H1 (cell line): Measurements from ENCODE around the gene SURF4. TPM values are rescaled to one million over a fixed set of nuclear protein-coding genes. Genes with fewer than 3 reads are reported as not detected.
A peak's percentile ranks its signal among the peaks of the same experiment; 100 is the strongest.

Experiments
- CTCF ChIA-PET: fragments of 300-600 bp; sonication (Branson Sonifier 250); formaldehyde crosslinking; loops from one replicate; lab custom pipeline; 2021; ENCODE audit not compliant: partially characterized antibody; lab: Charles Lee
- POLR2A ChIA-PET: fragments of 300-600 bp; sonication (Branson Sonifier 250); formaldehyde crosslinking; loops from one replicate; lab custom pipeline; 2021; ENCODE audit warnings: inconsistent platforms; ENCODE audit not compliant: partially characterized antibody; lab: Charles Lee
- DNase-seq, 2 experiments: peaks; one replicate each; pipeline versions ENCODE4 v3.0.0 to v3.0.0-alpha.2; 2010 to 2022; ENCODE audit warnings: low spot score in 2 of 2, low read depth in 1 of 2, mixed read lengths in 1 of 2
- FAIRE-seq: peaks from 2 replicates; lab custom pipeline; 2011; peaks lifted over from hg19 to GRCh38; lab: Jason Lieb, UNC
- H2AFZ ChIP-seq: 2 replicates; pipeline ENCODE4 v1.8.1; 2012; ENCODE audit warnings: low read length, inconsistent platforms
- H2AK5ac ChIP-seq: 2 replicates; pipeline ENCODE4 v1.6.1; 2013; ENCODE audit warnings: low read depth, low read length
- H2BK120ac ChIP-seq: replicated peaks from 2 replicates; pipeline ENCODE3; 2013; ENCODE audit warnings: low read depth, low read length, inconsistent platforms
- H2BK12ac ChIP-seq: 2 replicates; pipeline ENCODE4 v1.6.1; 2013; ENCODE audit warnings: low read depth, low read length
- H2BK15ac ChIP-seq: 2 replicates; pipeline ENCODE4 v1.6.1; 2013; ENCODE audit warnings: low read length
- H2BK20ac ChIP-seq: 2 replicates; pipeline ENCODE4 v1.6.1; 2013; ENCODE audit warnings: low read length
- H2BK5ac ChIP-seq: 2 replicates; pipeline ENCODE4 v1.6.1; 2013; ENCODE audit warnings: low read depth, low read length
- H3K14ac ChIP-seq: 2 replicates; pipeline ENCODE4 v1.6.1; 2013; ENCODE audit warnings: inconsistent platforms; ENCODE audit not compliant: insufficient read length
- H3K18ac ChIP-seq: 2 replicates; pipeline ENCODE4 v1.6.1; 2013; ENCODE audit warnings: low read length; ENCODE audit errors: extremely low read depth
- H3K23ac ChIP-seq: 2 replicates; pipeline ENCODE4 v1.6.1; 2013; ENCODE audit warnings: inconsistent platforms; ENCODE audit not compliant: insufficient read length
- H3K23me2 ChIP-seq: 2 replicates; pipeline ENCODE4 v1.6.1; 2013; ENCODE audit warnings: low read depth, low read length
- H3K27ac ChIP-seq: 2 replicates; pipeline ENCODE4 v1.6.1; 2011; ENCODE audit warnings: low read depth, low read length, inconsistent platforms
- H3K27me3 ChIP-seq, 4 experiments: replicated peaks in 1 of 4; 1 replicate in 1 of 4; 2 replicates in 3 of 4; pipeline versions ENCODE4 v1.6.1 to v1.8.1; 2011 to 2013; ENCODE audit warnings: low read length in 3 of 4, mild to moderate bottlenecking in 3 of 4, inconsistent platforms in 2 of 4, mixed read lengths in 2 of 4, moderate library complexity in 1 of 4; ENCODE audit not compliant: control insufficient read depth in 3 of 4, insufficient read depth in 3 of 4; ENCODE audit errors: extremely low read depth in 1 of 4
- H3K36me3 ChIP-seq, 4 experiments: 2 replicates each; pipeline versions ENCODE4 v1.6.1 to v1.8.1; 2011 to 2013; ENCODE audit warnings: mild to moderate bottlenecking in 4 of 4, low read length in 3 of 4, moderate library complexity in 2 of 4, control low read depth in 1 of 4, inconsistent platforms in 1 of 4; ENCODE audit not compliant: insufficient read depth in 4 of 4, control insufficient read depth in 2 of 4
- H3K4ac ChIP-seq: replicated peaks from 2 replicates; pipeline ENCODE3; 2013; ENCODE audit warnings: low read length, low read depth, mixed read lengths, inconsistent platforms; ENCODE audit not compliant: insufficient read length
- H3K4me1 ChIP-seq, 4 experiments: replicated peaks in 1 of 4; 1 replicate in 1 of 4; 2 replicates in 3 of 4; pipeline versions ENCODE4 v1.6.1 to v1.8.1; 2011 to 2013; ENCODE audit warnings: low read length in 3 of 4, inconsistent platforms in 2 of 4, mixed read lengths in 1 of 4; ENCODE audit not compliant: insufficient read depth in 4 of 4, control insufficient read depth in 3 of 4
- H3K4me2 ChIP-seq, 2 experiments: 2 replicates each; pipeline versions ENCODE4 v1.6.1 to v1.8.1; 2011 to 2013; ENCODE audit warnings: low read depth in 2 of 2, low read length in 2 of 2, control low read depth in 1 of 2, inconsistent platforms in 1 of 2, mild to moderate bottlenecking in 1 of 2; ENCODE audit not compliant: insufficient read depth in 1 of 2
- H3K4me3 ChIP-seq, 4 experiments: fragments of 200-600, 300-600 bp in 1 of 4; sonication (generic), shearing (Covaris generic), sonication (Bioruptor Twin) in 1 of 4; 2 replicates each; pipeline versions ENCODE4 v1.5.1 to v1.8.1; 2011 to 2016; ENCODE audit warnings: low read length in 4 of 4, low read depth in 3 of 4, control low read depth in 2 of 4, inconsistent platforms in 2 of 4, mild to moderate bottlenecking in 2 of 4, mixed read lengths in 1 of 4, moderate library complexity in 1 of 4; ENCODE audit not compliant: insufficient read depth in 2 of 4; ENCODE audit errors: extremely low read depth in 1 of 4
- H3K56ac ChIP-seq: replicated peaks from 2 replicates; pipeline ENCODE3; 2013; ENCODE audit warnings: low read depth, mild to moderate bottlenecking, mixed read lengths, low read length, inconsistent platforms; ENCODE audit not compliant: insufficient read length
- H3K79me1 ChIP-seq: 2 replicates; pipeline ENCODE4 v1.6.1; 2013; ENCODE audit warnings: low read depth, low read length, control low read depth
- H3K79me2 ChIP-seq, 2 experiments: 2 replicates each; pipeline versions ENCODE4 v1.6.1 to v1.8.1; 2012 to 2013; ENCODE audit warnings: low read length in 2 of 2, mild to moderate bottlenecking in 2 of 2, inconsistent platforms in 1 of 2; ENCODE audit not compliant: insufficient read depth in 2 of 2, control insufficient read depth in 1 of 2
- H3K9ac ChIP-seq, 4 experiments: replicated peaks in 1 of 4; 1 replicate in 1 of 4; 2 replicates in 3 of 4; pipeline versions ENCODE4 v1.6.1 to v1.8.1; 2011 to 2013; ENCODE audit warnings: low read depth in 3 of 4, low read length in 3 of 4, control low read depth in 2 of 4, mild to moderate bottlenecking in 2 of 4, moderate library complexity in 2 of 4, inconsistent platforms in 1 of 4; ENCODE audit errors: extremely low read depth in 1 of 4
- H3K9me3 ChIP-seq, 2 experiments: 2 replicates each; pipeline versions ENCODE4 v1.6.1 to v1.8.1; 2012 to 2013; ENCODE audit warnings: mild to moderate bottlenecking in 2 of 2, moderate library complexity in 2 of 2, control low read depth in 1 of 2, inconsistent platforms in 1 of 2, low read depth in 1 of 2, low read length in 1 of 2, mixed read lengths in 1 of 2; ENCODE audit not compliant: insufficient read depth in 2 of 2
- H4K20me1 ChIP-seq, 2 experiments: replicated peaks in 1 of 2; 2 replicates each; pipeline versions ENCODE3 to v1.8.1; 2011 to 2013; ENCODE audit warnings: inconsistent platforms in 2 of 2, low read length in 2 of 2, mild to moderate bottlenecking in 1 of 2; ENCODE audit not compliant: insufficient read depth in 2 of 2, control insufficient read depth in 1 of 2
- H4K5ac ChIP-seq: 2 replicates; pipeline ENCODE4 v1.6.1; 2013; ENCODE audit warnings: low read length, low read depth, mixed read lengths, inconsistent platforms; ENCODE audit not compliant: insufficient read length
- H4K8ac ChIP-seq: 2 replicates; pipeline ENCODE4 v1.8.0; 2013; ENCODE audit warnings: mild to moderate bottlenecking, moderate library complexity, low read length, inconsistent platforms; ENCODE audit not compliant: insufficient read depth; ENCODE audit errors: extremely low read depth
- H4K91ac ChIP-seq: replicated peaks from 2 replicates; pipeline ENCODE3; 2013; ENCODE audit warnings: low read length, mixed read lengths, inconsistent platforms; ENCODE audit not compliant: insufficient read length
- HDAC2 ChIP-seq, 2 experiments: fragments of 300-600 bp in 1 of 2; sonication (generic) in 1 of 2; IDR thresholded peaks; 2 replicates each; pipeline ENCODE4 v1.6.1; 2011 to 2012; ENCODE audit warnings: low read depth in 2 of 2, low read length in 2 of 2, mild to moderate bottlenecking in 2 of 2, moderate library complexity in 2 of 2, borderline replicate concordance in 1 of 2, inconsistent platforms in 1 of 2
- JUND ChIP-seq: IDR thresholded peaks from 2 replicates; pipeline ENCODE4 v1.6.1; 2011; ENCODE audit warnings: mild to moderate bottlenecking, improper control_type of control experiment, low read length
- POLR2AphosphoS5 ChIP-seq: IDR thresholded peaks from 2 replicates; pipeline ENCODE4 v1.6.1; 2011; ENCODE audit warnings: low read depth, low read length
- SP2 ChIP-seq: IDR thresholded peaks from 2 replicates; pipeline ENCODE4 v1.6.1; 2012; ENCODE audit warnings: mild to moderate bottlenecking, low read length, inconsistent platforms
- SP4 ChIP-seq: IDR thresholded peaks from 2 replicates; pipeline ENCODE4 v1.6.1; 2012; ENCODE audit warnings: low read length, inconsistent platforms
- SUZ12 ChIP-seq: fragments of 200-600 bp; sonication (generic); IDR thresholded peaks from 2 replicates; pipeline ENCODE4 v1.6.1; 2012; ENCODE audit warnings: mild to moderate bottlenecking, inconsistent platforms, low read length, moderate library complexity, mixed read lengths
- TCF12 ChIP-seq: IDR thresholded peaks from 2 replicates; pipeline ENCODE4 v1.6.1; 2011; ENCODE audit warnings: low read depth, mild to moderate bottlenecking, low read length
- WGBS, 2 experiments: shearing (Covaris generic) in 1 of 2; methylation state at CpG; one replicate each; pipeline versions ENCODE4 v1.1.6 to v1.1.7; 2013 to 2015; ENCODE audit warnings: low lambda C conversion rate in 2 of 2, mixed read lengths in 2 of 2, inconsistent platforms in 1 of 2, low coverage in 1 of 2, missing lambda C conversion rate in 1 of 2; ENCODE audit not compliant: insufficient replicate concordance in 2 of 2, insufficient coverage in 1 of 2, insufficient read length in 1 of 2; ENCODE audit errors: extremely low coverage in 1 of 2, missing lambda C conversion rate in 1 of 2; 5-methylcytosine and 5-hydroxymethylcytosine counted together
- polyA plus RNA-seq, 7 experiments: library from polyadenylated mRNA; depleted of rRNA in 3 of 7; stranded (reverse) in 5 of 7; unstranded in 2 of 7; fragments of >200 nt in 5 of 7; fragments of 200-250 nt in 2 of 7; gene quantifications; 1 replicate in 5 of 7; 2 replicates in 1 of 7; 4 replicates in 1 of 7; pipeline versions ENCODE4 v1.2.1 to v1.2.3, GENCODE V29; 2011 to 2013; ENCODE audit warnings: missing spikeins in 2 of 7, mixed read lengths in 2 of 7
- total RNA-seq: library from RNA; stranded (reverse); fragmentation: NEBNext Ultra II Directional; extraction: Animal tissue kit (Norgen Biotek cat#: 25700); gene quantifications from 2 replicates; pipeline ENCODE4 v1.2.1, GENCODE V29; 2021
- TF ChIP-seq, protein P1 (sequence below), 3 experiments: IDR thresholded peaks; 1 replicate in 2 of 3; 2 replicates in 1 of 3; pipeline versions ENCODE4 v1.5.1 to v1.6.1; 2011; ENCODE audit warnings: low read length in 3 of 3, mild to moderate bottlenecking in 3 of 3, inconsistent platforms in 2 of 3, low read depth in 1 of 3, moderate library complexity in 1 of 3; ENCODE audit not compliant: insufficient read depth in 1 of 3; ENCODE audit errors: control extremely low read depth in 1 of 3

Gene SURF4
- total and polyA plus RNA-seq, 2 of the 8 experiments (the other 6 are each of a cell fraction or from before 2014, with no cell fraction given): 176 to 182 TPM

GRCh38 chr9:133417541-133418461 lies 41.9 kb upstream of the SURF4 start, which contains the start of gene REXO4:
REXO4 (minus strand) TSS chr9:133418010; CDS start chr9:133417844, 166 bp downstream.
- Histone ChIP-seq H3K18ac (peak within 1 kb of the TSS; percentile 98), H3K27me3 (no peaks in the 10 kb centered on the region; a peak in 1 of 7 replicates), H4K20me1 (peaks cover 0 to 13% of the 10 kb centered on the region in 2 experiments), H2BK15ac (no peak within 1 kb of the TSS), H2BK5ac (peak within 1 kb of the TSS; percentile 86), H3K14ac (no peak within 1 kb of the TSS), H2BK12ac (no peak within 1 kb of the TSS), H3K9me3 (no peaks in the 10 kb centered on the region), H3K27ac (peak within 1 kb of the TSS; percentile 92), H3K56ac (peak within 1 kb of the TSS; percentile 85), H3K4me2 (peak within 1 kb of the TSS; percentile 68 to 76), H2BK120ac (no peak within 1 kb of the TSS), H4K5ac (peak within 1 kb of the TSS; percentile 89), H3K9ac (peak within 1 kb of the TSS; percentile 65 to 89 (median 70)), H3K4me3 (peak within 1 kb of the TSS; percentile 83 to 96 (median 92)), H3K79me1 (peaks cover 21% of the 10 kb centered on the region), H2AK5ac (no peak within 1 kb of the TSS), H2AFZ (no peak within 1 kb of the TSS), H3K79me2 (peaks cover 0 to 38% of the 10 kb centered on the region in 2 experiments; a peak in 2 of 4 replicates), H3K23ac (no peak within 1 kb of the TSS), H2BK20ac (no peak within 1 kb of the TSS), H3K36me3 (peaks cover 2 to 29% (median 14%) of the 10 kb centered on the region in 4 experiments), H3K4ac (no peak within 1 kb of the TSS), H3K4me1 (peaks cover 0 to 20% (median 5%) of the 10 kb centered on the region in 4 experiments; a peak in 4 of 7 replicates), H4K91ac (peak within 1 kb of the TSS; percentile 73), H3K23me2 (peaks cover 4% of the 10 kb centered on the region), H4K8ac (peak within 1 kb of the TSS; percentile 99)
- FAIRE-seq: no peak
- CTCF ChIA-PET: interaction anchor here (0.6 to 2.3 kb wide), 10 partner anchors 10 to 632 kb away, joined by 3 to 12 read pairs (median 5); no protein-coding TSS in a partner anchor
- DNase-seq: peak; percentile 86 to 95
- POLR2A ChIA-PET: interaction anchor here (0.6 to 5.2 kb wide), 18 partner anchors 8 to 71 kb away, joined by 3 to 31 read pairs (median 4); partner anchors contain the start of genes CACFD1, MED22, RPL7A and SLC2A6
- WGBS, 2 experiments: 3% methylated on average over 48 of the region's 75 CpGs; no CpG with 5 or more reads in 1 of the 2 experiments
- 0 out of 2 replicates have a peak, but pooled peaks have one; percentile 29 for TF ChIP-seq JUND
- TF ChIP-seq SP4: peak; percentile 79; the same call in 1 of the 2 replicates
- TF ChIP-seq HDAC2 (IDR thresholded peaks at IDR 0.05; ENCODE audit: borderline replicate concordance in 1 of 2, low read depth in 2 of 2, low read length in 2 of 2): peak in 1 of 2 experiments; percentile 92; a peak in 2 of 4 replicates
- no peak for TF ChIP-seq TCF12
- TF ChIP-seq SP2: no peak
- TF ChIP-seq, protein P1, sequence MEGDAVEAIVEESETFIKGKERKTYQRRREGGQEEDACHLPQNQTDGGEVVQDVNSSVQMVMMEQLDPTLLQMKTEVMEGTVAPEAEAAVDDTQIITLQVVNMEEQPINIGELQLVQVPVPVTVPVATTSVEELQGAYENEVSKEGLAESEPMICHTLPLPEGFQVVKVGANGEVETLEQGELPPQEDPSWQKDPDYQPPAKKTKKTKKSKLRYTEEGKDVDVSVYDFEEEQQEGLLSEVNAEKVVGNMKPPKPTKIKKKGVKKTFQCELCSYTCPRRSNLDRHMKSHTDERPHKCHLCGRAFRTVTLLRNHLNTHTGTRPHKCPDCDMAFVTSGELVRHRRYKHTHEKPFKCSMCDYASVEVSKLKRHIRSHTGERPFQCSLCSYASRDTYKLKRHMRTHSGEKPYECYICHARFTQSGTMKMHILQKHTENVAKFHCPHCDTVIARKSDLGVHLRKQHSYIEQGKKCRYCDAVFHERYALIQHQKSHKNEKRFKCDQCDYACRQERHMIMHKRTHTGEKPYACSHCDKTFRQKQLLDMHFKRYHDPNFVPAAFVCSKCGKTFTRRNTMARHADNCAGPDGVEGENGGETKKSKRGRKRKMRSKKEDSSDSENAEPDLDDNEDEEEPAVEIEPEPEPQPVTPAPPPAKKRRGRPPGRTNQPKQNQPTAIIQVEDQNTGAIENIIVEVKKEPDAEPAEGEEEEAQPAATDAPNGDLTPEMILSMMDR (IDR thresholded peaks at IDR 0.05; ENCODE audit: control extremely low read depth in 1 of 3, insufficient read depth in 1 of 3, low read depth in 1 of 3, low read length in 3 of 3): no peak
- no peak for TF ChIP-seq SUZ12
- TF ChIP-seq POLR2AphosphoS5: peak; percentile 63
